PC-9 (cell line): ENCODE data around the gene PNISR.

ENCODE experiments used
- EZH2 ChIP-seq: fragments of 200-600 bp; sonication (generic); IDR thresholded peaks from 2 replicates; pipeline ENCODE4 v1.8.0; 2017; ENCODE audit warnings: antibody characterized with exemption, low read depth
- TF ChIP-seq, protein P1 (sequence below): fragments of 200-600 bp; sonication (generic); conservative IDR thresholded peaks from 2 replicates; pipeline ENCODE4 v1.6.1; 2017; ENCODE audit warnings: mixed run types, antibody characterized with exemption, mild to moderate bottlenecking, moderate library complexity

GRCh38 chr6:99384507-99384906 lies 40.6 kb downstream of the PNISR start:
- no peak for TF ChIP-seq EZH2
- TF ChIP-seq, protein P1, sequence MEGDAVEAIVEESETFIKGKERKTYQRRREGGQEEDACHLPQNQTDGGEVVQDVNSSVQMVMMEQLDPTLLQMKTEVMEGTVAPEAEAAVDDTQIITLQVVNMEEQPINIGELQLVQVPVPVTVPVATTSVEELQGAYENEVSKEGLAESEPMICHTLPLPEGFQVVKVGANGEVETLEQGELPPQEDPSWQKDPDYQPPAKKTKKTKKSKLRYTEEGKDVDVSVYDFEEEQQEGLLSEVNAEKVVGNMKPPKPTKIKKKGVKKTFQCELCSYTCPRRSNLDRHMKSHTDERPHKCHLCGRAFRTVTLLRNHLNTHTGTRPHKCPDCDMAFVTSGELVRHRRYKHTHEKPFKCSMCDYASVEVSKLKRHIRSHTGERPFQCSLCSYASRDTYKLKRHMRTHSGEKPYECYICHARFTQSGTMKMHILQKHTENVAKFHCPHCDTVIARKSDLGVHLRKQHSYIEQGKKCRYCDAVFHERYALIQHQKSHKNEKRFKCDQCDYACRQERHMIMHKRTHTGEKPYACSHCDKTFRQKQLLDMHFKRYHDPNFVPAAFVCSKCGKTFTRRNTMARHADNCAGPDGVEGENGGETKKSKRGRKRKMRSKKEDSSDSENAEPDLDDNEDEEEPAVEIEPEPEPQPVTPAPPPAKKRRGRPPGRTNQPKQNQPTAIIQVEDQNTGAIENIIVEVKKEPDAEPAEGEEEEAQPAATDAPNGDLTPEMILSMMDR, result no peak
